ENCODE results near the gene GPR18.

Gene GPR18

GRCh38 chr13:99258210-99258860, at the start of gene GPR18:
Gene GPR18 (minus strand): TSS chr13:99258379. CDS start chr13:99255872, 2,507 bp downstream.
- no peak for DNase-seq

GRCh38 chr13:99307648-99308339, 49.6 kb upstream of the GPR18 start:
- peak; percentile 49 for DNase-seq

- DNase-seq = no peak
These were observed 49.1 kb upstream of the GPR18 start, which contains the start of gene GPR183 for GRCh38 chr13:99307247-99307646. Gene GPR183 (minus strand): TSS chr13:99307399. CDS start chr13:99296145, 11,254 bp downstream.

GRCh38 chr13:99305566-99305965, 47.4 kb upstream of the GPR18 start:
- DNase-seq = no peak

GRCh38 chr13:99305158-99305557, 47.0 kb upstream of the GPR18 start:
- DNase-seq = no peak

- no peak for DNase-seq
These were observed 46.4 kb upstream of the GPR18 start for GRCh38 chr13:99304541-99304940.

- DNase-seq = peak; percentile 62
These were observed 45.8 kb upstream of the GPR18 start for GRCh38 chr13:99303863-99304521.

GRCh38 chr13:99302637-99303505, 44.7 kb upstream of the GPR18 start:
- no peak for DNase-seq

GRCh38 chr13:99301913-99302636, 43.9 kb upstream of the GPR18 start:
- no peak for DNase-seq

- no peak for DNase-seq
These were observed 43.1 kb upstream of the GPR18 start for GRCh38 chr13:99301056-99301838.

GRCh38 chr13:99299920-99300341, 41.8 kb upstream of the GPR18 start:
- no peak for DNase-seq

GRCh38 chr13:99299256-99299919, 41.2 kb upstream of the GPR18 start:
- no peak for DNase-seq

GRCh38 chr13:99298056-99298455, 39.9 kb upstream of the GPR18 start:
- DNase-seq = no peak

GRCh38 chr13:99297331-99297730, 39.2 kb upstream of the GPR18 start:
- DNase-seq = no peak

GRCh38 chr13:99296398-99296797, 38.2 kb upstream of the GPR18 start:
- DNase-seq = no peak

GRCh38 chr13:99295488-99296252, 37.5 kb upstream of the GPR18 start:
- DNase-seq = no peak

- DNase-seq = no peak
These were observed 36.8 kb upstream of the GPR18 start for GRCh38 chr13:99294958-99295357.

GRCh38 chr13:99294198-99294597, 36.0 kb upstream of the GPR18 start:
- DNase-seq = no peak

GRCh38 chr13:99293178-99293577, 35.0 kb upstream of the GPR18 start:
- no peak for DNase-seq

GRCh38 chr13:99290894-99291293, 32.7 kb upstream of the GPR18 start:
- no peak for DNase-seq

All from activated T-cell treated with anti-CD3 and anti-CD28 coated beads, Interleukin-2, amount 50 U/mL, for 1 hour (primary cell).